Measurements from ENCODE around the gene ATAD3B. TPM values are rescaled to one million over a fixed set of nuclear protein-coding genes. Genes with fewer than 3 reads are reported as not detected.
"Not testable (repeated sequence)": the region's sequence is repeated elsewhere in the genome, so short reads cannot be mapped to it uniquely, and the experiment has no call there.

The ATAD3B gene
- total and polyA plus RNA-seq, 2 of the 4 experiments (the other 2 are of a cell fraction) = 13.8 to 29.0 TPM

DNA sequence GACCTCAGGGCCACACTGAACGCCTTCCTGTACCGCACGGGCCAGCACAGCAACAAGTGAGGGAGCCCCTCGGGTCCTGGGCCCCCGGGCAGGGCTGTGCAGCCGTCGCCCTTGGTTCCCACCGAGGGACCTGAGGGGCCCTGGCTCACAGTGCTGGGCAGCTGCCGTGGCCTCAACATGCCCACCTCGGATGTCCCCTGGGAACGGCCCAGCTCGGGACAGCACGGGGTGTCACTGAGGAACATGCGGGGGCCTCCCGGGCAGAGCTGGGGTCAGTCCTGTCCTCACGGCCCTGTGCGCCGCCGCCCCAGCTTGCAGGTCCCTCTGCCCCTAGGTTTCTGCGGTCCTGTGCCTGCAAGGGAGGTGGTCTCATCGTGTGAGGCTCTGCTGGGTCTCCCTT lies 54.9 kb downstream of the ATAD3B start:
- BruUV-seq (replicated peaks); H3K4me1 ChIP-seq (ENCODE audit: control insufficient read depth, insufficient read depth, low read length); H3K4me2 ChIP-seq (ENCODE audit: low read depth, low read length); in situ Hi-C loops (cut with MboI; ENCODE audit: low sequenced_read_pairs); H3K4me3 ChIP-seq (ENCODE audit: insufficient read depth, low read depth, low read length); H3K27me3 ChIP-seq (ENCODE audit: control insufficient read depth, insufficient read depth, low read length); H2AFZ ChIP-seq (replicated peaks; ENCODE audit: low read length, poor library complexity); H2BK120ac ChIP-seq (ENCODE audit: low read depth, low read length); CTCF ChIA-PET; H3K9me1 ChIP-seq (ENCODE audit: insufficient read depth, low read length); H2AK5ac ChIP-seq (ENCODE audit: low read depth, low read length); dilution Hi-C loops (cut with HindIII; ENCODE audit: low sequenced_read_pairs, unreplicated experiment); intact Hi-C loops (cut with micrococcal nuclease); H3K9me3 ChIP-seq (ENCODE audit: control insufficient read depth, insufficient read depth, low read length); H3K27ac ChIP-seq (ENCODE audit: insufficient read depth, low read length); H2BK15ac ChIP-seq (ENCODE audit: low read depth, low read length); H4K91ac ChIP-seq (ENCODE audit: insufficient read depth, low read depth, low read length); H3K18ac ChIP-seq (ENCODE audit: low read depth, low read length); H3K79me1 ChIP-seq (ENCODE audit: low read depth in 1 of 2, low read length in 2 of 2); H4K5ac ChIP-seq (ENCODE audit: low read depth, low read length); H3K56ac ChIP-seq (ENCODE audit: extremely low read depth, insufficient read depth, low read length); H2AK9ac ChIP-seq (replicated peaks; ENCODE audit: low read depth, low read length, poor library complexity); DNase-seq; H3K9ac ChIP-seq (ENCODE audit: low read depth, low read length); H3K14ac ChIP-seq (replicated peaks; ENCODE audit: low read depth, low read length); H2BK5ac ChIP-seq (ENCODE audit: low read depth, low read length, poor library complexity, severe bottlenecking); ATAC-seq (ENCODE audit: low read depth); H4K8ac ChIP-seq (ENCODE audit: low read depth in 2 of 2, low read length in 2 of 2); H4K20me1 ChIP-seq (ENCODE audit: insufficient read depth, low read length); POLR2A ChIA-PET (ENCODE audit: unreplicated experiment); H2BK20ac ChIP-seq (ENCODE audit: low read depth, low read length); H3K4ac ChIP-seq (ENCODE audit: low read depth, low read length); H3K23ac ChIP-seq (ENCODE audit: low read depth, low read length): not testable (repeated sequence)
- WGBS, 2 experiments (ENCODE audit: extremely low coverage in 2 of 2, insufficient read length in 1 of 2) = no CpG with 5 or more reads among the region's 21 CpGs
- peaks cover 41% of the 10 kb centered on the region for H3K36me3 ChIP-seq (ENCODE audit: control insufficient read depth, insufficient read depth, low read length)
